GM18868 (cell line): ENCODE data around the gene MARCKSL1.
"Not testable (repeated sequence)": the region's sequence is repeated elsewhere in the genome, so short reads cannot be mapped to it uniquely, and the experiment has no call there.

Experiments used
- ATAC-seq: cut with Tn5 transposase; IDR thresholded peaks from one replicate; pipeline ENCODE4 v1.9.1; 2021; ENCODE audit warnings: mild to moderate bottlenecking, moderate library complexity; ENCODE audit not compliant: unreplicated experiment

Gene MARCKSL1

GRCh38 chr1:32334274-32334861, 1.7 kb downstream of the MARCKSL1 start:
- no peak for ATAC-seq

GRCh38 chr1:32333251-32333963, 2.6 kb downstream of the MARCKSL1 start:
- no peak for ATAC-seq

GRCh38 chr1:32332290-32333079, 3.5 kb downstream of the MARCKSL1 start:
- no peak for ATAC-seq

DNA sequence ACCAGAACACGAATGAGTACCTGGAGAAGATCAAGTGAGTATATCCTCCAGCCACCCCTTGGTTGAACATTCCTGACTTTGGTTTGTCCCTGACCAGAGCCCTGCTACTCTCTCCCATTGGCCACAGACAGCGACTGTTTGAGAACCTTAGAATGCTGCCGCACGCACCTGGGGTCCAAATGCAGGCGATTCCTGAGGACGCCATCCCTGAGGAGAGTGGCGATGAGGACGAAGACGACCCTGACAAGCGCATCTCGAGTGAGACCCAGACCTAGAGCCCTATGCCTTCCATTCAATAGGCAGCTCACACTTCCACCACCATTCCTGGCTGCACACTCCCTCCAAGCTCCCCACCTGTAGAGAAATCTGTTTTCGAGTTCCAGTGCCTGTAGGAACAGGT, 4.5 kb downstream of the MARCKSL1 start:
- no peak for ATAC-seq

DNA sequence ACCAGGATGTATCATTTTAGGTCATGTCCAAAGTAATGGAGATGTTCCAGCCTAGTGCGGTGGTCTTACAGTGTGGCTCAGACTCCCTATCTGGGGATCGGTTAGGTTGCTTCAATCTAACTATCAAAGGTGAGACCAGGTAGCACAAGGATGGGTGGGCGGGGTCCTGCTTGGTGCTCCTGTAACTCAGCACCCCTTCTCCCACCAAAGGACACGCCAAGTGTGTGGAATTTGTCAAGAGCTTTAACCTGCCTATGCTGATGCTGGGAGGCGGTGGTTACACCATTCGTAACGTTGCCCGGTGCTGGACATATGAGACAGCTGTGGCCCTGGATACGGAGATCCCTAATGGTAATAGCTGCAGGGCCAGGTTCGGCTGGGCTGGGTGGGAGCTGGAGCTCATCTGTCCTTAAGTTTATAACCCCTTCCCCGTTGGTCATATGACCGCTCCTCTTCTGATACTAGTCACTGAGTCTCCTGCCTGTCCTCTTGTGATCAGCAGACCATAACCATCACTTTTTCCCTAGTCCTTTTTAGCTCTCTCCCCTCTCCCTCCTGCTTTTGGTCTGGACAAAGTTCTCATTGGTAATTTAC, 5.4 kb downstream of the MARCKSL1 start:
- ATAC-seq, result no peak

DNA sequence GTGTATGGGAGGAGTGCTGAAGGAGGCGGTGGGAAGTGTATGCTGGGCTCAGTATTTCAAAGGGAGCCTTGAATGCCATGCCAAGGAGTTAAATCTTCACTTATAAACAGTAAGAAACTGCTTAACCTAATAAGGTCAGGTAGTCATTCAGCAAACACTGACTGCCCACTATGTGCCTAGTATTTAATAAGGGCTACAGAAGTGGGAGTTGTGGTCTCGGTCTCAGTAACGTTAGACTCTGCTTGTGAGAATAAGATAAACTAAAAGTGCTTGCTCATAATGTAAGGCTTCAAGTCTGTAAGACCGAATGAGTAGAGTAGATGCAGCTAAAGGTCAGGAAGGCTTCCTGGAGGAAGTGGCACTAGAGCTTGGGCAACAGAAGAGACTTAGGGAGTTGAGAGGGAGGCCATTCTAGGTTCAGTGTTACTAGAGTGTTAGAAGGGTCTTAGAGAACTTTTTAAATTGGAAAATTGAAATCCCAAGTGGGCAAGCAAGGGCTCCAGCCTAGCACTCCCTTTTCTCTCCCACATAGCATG, 6.0 kb downstream of the MARCKSL1 start:
- ATAC-seq, result no peak

GRCh38 chr1:32327204-32327603, 8.8 kb downstream of the MARCKSL1 start:
- no peak for ATAC-seq

- no peak for ATAC-seq
Observed at GRCh38 chr1:32321712-32322291, 14.2 kb downstream of the MARCKSL1 start.

GRCh38 chr1:32318127-32318869, 17.7 kb downstream of the MARCKSL1 start:
- no peak for ATAC-seq

DNA sequence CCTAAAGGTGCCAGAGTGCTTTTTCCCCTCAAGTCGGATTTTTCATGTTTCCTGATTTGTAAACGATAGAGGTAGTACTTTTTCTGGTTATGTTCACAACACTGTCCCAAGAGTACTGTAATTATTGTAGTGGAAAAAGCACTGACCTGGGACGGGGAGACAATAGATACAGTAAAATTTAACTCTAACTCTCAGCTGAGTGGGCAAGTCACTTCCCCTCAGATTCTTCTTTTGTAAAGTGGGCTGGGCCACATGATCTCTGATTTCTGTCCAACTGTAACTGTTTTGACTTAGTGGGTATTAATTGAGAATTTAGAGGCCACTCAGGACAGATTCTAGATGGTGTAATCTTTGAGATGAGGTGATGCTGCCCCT, 19.1 kb downstream of the MARCKSL1 start:
- ATAC-seq, result no peak

- ATAC-seq, result no peak
Observed at GRCh38 chr1:32311709-32312393, 24.2 kb downstream of the MARCKSL1 start.

GRCh38 chr1:32309960-32310359, 26.1 kb downstream of the MARCKSL1 start:
- ATAC-seq, result no peak

- ATAC-seq, result no peak
Observed at GRCh38 chr1:32307324-32307723, 28.7 kb downstream of the MARCKSL1 start.

GRCh38 chr1:32305310-32305709, 30.7 kb downstream of the MARCKSL1 start:
- ATAC-seq, result no peak

DNA sequence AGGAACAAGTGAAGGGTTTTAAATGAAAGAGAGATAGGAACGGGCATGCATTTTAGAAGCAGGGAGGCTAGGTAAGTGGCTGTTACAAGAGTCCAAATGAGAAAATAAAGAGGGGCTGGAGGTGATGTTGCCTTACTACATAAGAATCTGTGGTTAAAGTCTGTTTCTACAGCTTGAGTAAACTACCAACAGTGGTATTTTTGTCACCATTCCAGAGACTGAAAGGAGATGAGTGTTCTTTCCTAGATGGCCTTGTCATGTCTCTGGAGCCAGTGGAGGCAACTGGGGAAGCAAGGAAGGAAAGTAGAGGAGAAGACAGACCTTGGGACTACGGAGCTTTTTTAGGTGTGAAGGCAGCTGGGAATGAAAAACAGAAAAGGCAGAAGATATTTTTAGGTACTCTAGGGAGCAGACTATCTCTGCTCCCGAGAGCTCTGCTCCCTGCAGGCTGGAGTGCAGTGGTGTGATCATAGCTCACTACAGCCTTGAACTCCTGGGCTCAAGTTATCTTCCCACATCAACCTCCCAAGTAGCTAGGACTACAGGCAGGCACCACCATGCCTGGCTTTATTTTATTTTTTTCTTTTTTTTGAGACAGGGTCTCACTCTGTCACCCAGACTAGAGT, 31.9 kb downstream of the MARCKSL1 start:
- ATAC-seq, result no peak

GRCh38 chr1:32303358-32303757, 32.7 kb downstream of the MARCKSL1 start:
- no peak for ATAC-seq

DNA sequence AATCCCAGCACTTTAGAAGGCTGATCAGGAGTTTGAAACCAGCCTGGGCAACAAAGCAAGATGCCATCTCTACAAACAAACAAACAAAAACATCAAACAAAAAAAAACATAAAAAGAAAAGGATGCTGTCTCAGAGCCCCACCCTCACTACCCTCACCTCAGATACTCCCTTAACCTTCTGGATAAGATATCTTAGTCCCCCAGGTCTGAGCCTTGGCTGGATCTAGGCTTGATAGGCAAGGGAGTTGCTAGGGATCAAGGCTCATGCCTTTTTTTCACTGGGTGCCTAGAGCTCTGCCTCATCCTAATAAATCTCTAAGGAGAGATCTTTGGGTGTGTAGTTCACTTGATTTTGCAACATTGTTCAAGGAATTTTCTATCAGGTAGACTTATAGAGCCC, 36.7 kb downstream of the MARCKSL1 start:
- no peak for ATAC-seq

DNA sequence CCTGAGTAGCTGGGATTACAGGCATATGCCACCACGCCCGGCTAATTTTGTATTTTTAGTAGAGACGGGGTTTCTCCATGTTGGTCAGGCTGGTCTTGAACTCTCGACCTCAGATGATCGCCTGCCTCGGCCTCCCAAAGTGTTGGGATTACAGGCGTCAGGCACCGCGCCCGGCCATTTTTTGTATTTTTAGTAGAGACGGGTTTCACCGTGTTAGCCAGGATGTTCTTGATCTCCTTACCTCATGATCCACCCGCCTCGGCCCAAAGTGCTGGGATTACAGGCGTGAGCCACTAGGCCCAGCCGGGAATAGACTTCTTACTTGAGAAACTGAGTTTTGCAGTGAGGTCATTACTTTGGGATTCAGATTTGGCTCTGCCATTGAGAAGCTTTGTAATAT, 37.8 kb downstream of the MARCKSL1 start:
- not testable (repeated sequence) for ATAC-seq
